Right atrium auricular region (tissue), 2 donors: ENCODE results near the gene RHOT2. TPM values are rescaled to one million over a fixed set of nuclear protein-coding genes. Genes with fewer than 3 reads are reported as not detected.

ENCODE experiments used
- DNase-seq: peaks from one replicate; pipeline ENCODE4 v3.0.0-alpha.2; 2019; ENCODE audit warnings: low spot score
- H3K27ac ChIP-seq, 2 donors: fragments of 200-600 bp; sonication (generic); 1 replicate in 1 of 2; 2 replicates in 1 of 2; pipeline ENCODE4 v1.5.1; 2016 to 2019
- H3K27me3 ChIP-seq, 2 donors: fragments of 200-600 bp; sonication (generic); one replicate each; pipeline versions ENCODE4 v1.5.1 to v1.6.0; 2017 to 2019
- H3K36me3 ChIP-seq: fragments of 200-600 bp; sonication (generic); one replicate; pipeline ENCODE4 v1.5.1; 2016
- H3K4me1 ChIP-seq, 2 donors: fragments of 200-600 bp; sonication (generic); one replicate each; pipeline versions ENCODE4 v1.5.1 to v1.6.0; 2017 to 2019
- H3K4me3 ChIP-seq, 2 donors: fragments of 200-600 bp; sonication (generic); 1 replicate in 1 of 2; 2 replicates in 1 of 2; pipeline ENCODE4 v1.5.1; 2017 to 2019; ENCODE audit warnings: mild to moderate bottlenecking in 1 of 2, moderate library complexity in 1 of 2
- H3K9me3 ChIP-seq, 2 donors: fragments of 200-600 bp; sonication (generic); one replicate each; pipeline ENCODE4 v1.5.1; 2019
- CTCF ChIP-seq, 2 donors: fragments of 200-600 bp; sonication (generic); IDR thresholded peaks; one replicate each; pipeline ENCODE4 v1.5.1; 2019; ENCODE audit warnings: antibody characterized with exemption in 2 of 2
- total RNA-seq, 2 donors: library from RNA; depleted of rRNA; stranded (reverse); fragments of >200 nt; gene quantifications; one replicate each; pipeline ENCODE4 v1.1.0, GENCODE V29; 2016

RHOT2 gene
- total RNA-seq, 2 donors from 2014 or later: 37.8 to 42.8 TPM

- no peaks in the 10 kb centered on the region for H3K27me3 ChIP-seq
- no peak overlapping the region for H3K27ac ChIP-seq
- peaks cover 0 to 46% of the 10 kb centered on the region in 2 donors for H3K4me1 ChIP-seq
- no peak for TF ChIP-seq CTCF (IDR thresholded peaks at IDR 0.05)
- DNase-seq: no peak
- H3K36me3 ChIP-seq: peaks cover 11% of the 10 kb centered on the region
- no peaks in the 10 kb centered on the region for H3K9me3 ChIP-seq
- H3K4me3 ChIP-seq: no peak overlapping the region
Observed at GRCh38 chr16:631808-632358, 36.0 kb upstream of the RHOT2 start.

- Histone ChIP-seq H3K9me3 (no peaks in the 10 kb centered on the region), H3K4me3 (no peak overlapping the region), H3K27ac (no peak overlapping the region), H3K36me3 (peaks cover 11% of the 10 kb centered on the region), H3K4me1 (peaks cover 0 to 45% of the 10 kb centered on the region in 2 donors), H3K27me3 (no peaks in the 10 kb centered on the region)
- no peak for TF ChIP-seq CTCF (IDR thresholded peaks at IDR 0.05)
- no peak for DNase-seq
Observed at GRCh38 chr16:632486-633335, 35.2 kb upstream of the RHOT2 start.

GRCh38 chr16:633336-634050 is 34.4 kb upstream of the RHOT2 start:
- H3K27ac ChIP-seq: no peak overlapping the region
- no peak for DNase-seq
- no peak for TF ChIP-seq CTCF (IDR thresholded peaks at IDR 0.05)
- no peaks in the 10 kb centered on the region for H3K9me3 ChIP-seq
- no peak overlapping the region for H3K4me3 ChIP-seq
- no peaks in the 10 kb centered on the region for H3K27me3 ChIP-seq
- peaks cover 11% of the 10 kb centered on the region for H3K36me3 ChIP-seq
- H3K4me1 ChIP-seq: peaks cover 0 to 52% of the 10 kb centered on the region in 2 donors

GRCh38 chr16:634051-634670 is 33.8 kb upstream of the RHOT2 start:
- Histone ChIP-seq H3K27ac (no peak overlapping the region), H3K27me3 (no peaks in the 10 kb centered on the region), H3K9me3 (no peaks in the 10 kb centered on the region), H3K36me3 (peaks cover 6% of the 10 kb centered on the region), H3K4me1 (peaks cover 0 to 51% of the 10 kb centered on the region in 2 donors), H3K4me3 (no peak overlapping the region)
- no peak for DNase-seq
- no peak for TF ChIP-seq CTCF (IDR thresholded peaks at IDR 0.05)

- Histone ChIP-seq H3K27ac (no peak overlapping the region), H3K27me3 (no peaks in the 10 kb centered on the region), H3K9me3 (no peaks in the 10 kb centered on the region), H3K36me3 (peaks cover 6% of the 10 kb centered on the region), H3K4me3 (peak overlapping the region in 1 of 2 donors; percentile 85), H3K4me1 (peaks cover 0 to 43% of the 10 kb centered on the region in 2 donors)
- no peak for TF ChIP-seq CTCF (IDR thresholded peaks at IDR 0.05)
- no peak for DNase-seq
Observed at GRCh38 chr16:634996-635395, 32.9 kb upstream of the RHOT2 start.
